Measurements from ENCODE around the gene HUS1B. TPM values are rescaled to one million over a fixed set of nuclear protein-coding genes. Genes with fewer than 3 reads are reported as not detected.
A peak's percentile ranks its signal among the peaks of the same experiment; 100 is the strongest.

Gene HUS1B
- total and polyA plus RNA-seq, 2 of the 13 experiments (the other 11 are each of a cell fraction or from before 2014, with no cell fraction given): 0.18 to 0.40 TPM

DNA sequence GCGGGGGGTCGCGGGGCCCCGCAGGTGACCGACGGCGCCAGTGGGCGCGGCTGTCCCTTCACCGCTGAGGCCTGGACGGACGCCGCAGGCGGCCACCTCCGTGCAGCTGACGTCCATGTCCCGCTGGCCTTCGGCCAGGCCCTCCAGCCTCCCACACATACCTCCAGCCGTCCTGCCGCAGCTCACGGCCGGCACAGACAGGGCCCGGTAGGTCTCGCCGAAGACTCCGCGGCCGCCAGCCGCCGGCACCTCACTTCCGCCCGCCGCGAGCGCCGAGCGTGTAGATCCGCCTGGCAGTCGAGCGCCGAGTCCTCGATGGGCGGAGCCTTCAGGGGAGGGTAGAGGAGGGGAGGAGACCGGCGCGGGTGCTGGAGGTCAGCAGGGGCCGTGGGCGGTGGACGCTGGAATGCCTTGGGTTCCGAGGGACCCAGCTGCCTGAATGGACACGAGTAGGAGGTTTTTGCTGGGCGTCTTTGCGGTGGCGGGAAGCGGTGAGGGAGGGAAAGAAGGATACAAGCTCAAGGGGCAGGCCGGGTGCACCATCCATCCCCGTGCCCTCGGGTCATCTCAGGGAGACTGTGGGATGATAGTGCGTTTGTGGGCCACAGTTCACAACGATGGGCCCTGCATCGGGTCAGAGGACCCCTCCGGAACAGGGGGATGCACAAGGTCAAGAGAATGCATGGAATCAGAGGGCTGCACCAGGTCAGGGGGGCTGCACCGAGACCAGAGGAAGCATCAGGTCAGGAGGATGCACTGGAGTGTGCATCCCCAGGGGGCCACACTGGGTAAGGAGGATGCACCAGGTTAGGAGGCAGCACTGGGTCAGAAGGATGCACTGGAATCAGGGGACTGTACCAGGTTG lies 36.2 kb upstream of the HUS1B start, which contains the start of gene EXOC2 (continued):
- TF ChIP-seq YEATS2 (CRISPR knock-in tag; IDR thresholded peaks at IDR 0.05; ENCODE audit: borderline replicate concordance) (peak; percentile 95), HDAC1 (CRISPR knock-in tag; IDR thresholded peaks at IDR 0.05) (peak; percentile 99), ZNF292 (CRISPR knock-in tag; IDR thresholded peaks at IDR 0.05; ENCODE audit: borderline replicate concordance, low read depth) (no peak; the same call in 1 of the 2 replicates), STAT5B (CRISPR knock-in tag; IDR thresholded peaks at IDR 0.05) (peak; percentile 94; the same call in 1 of the 2 replicates), ZNF225 (CRISPR knock-in tag; IDR thresholded peaks at IDR 0.05) (peak; percentile 70; the same call in 1 of the 2 replicates), RFX5 (IDR thresholded peaks at IDR 0.05; ENCODE audit: low read depth, low read length) (peak; percentile 33; the same call in 1 of the 2 replicates), KAT7 (CRISPR knock-in tag; IDR thresholded peaks at IDR 0.05; ENCODE audit: borderline replicate concordance) (peak; percentile 99), NFE2 (CRISPR knock-in tag; IDR thresholded peaks at IDR 0.05) (no peak), CSRNP2 (CRISPR knock-in tag; conservative IDR thresholded peaks at IDR 0.05; ENCODE audit: low read depth) (no peak), KAT8 (CRISPR knock-in tag; IDR thresholded peaks at IDR 0.05) (peak; percentile 98), KDM6A (CRISPR knock-in tag; IDR thresholded peaks at IDR 0.05; ENCODE audit: low read depth) (no peak), MBNL3 (CRISPR knock-in tag; conservative IDR thresholded peaks at IDR 0.05) (no peak), CBX2 (IDR thresholded peaks at IDR 0.05; ENCODE audit: low read depth, low read length) (no peak), CBX2 (CRISPR knock-in tag; IDR thresholded peaks at IDR 0.05; ENCODE audit: low read depth) (peak; percentile 52; the same call in 1 of the 2 replicates), ZKSCAN1 (IDR thresholded peaks at IDR 0.05; ENCODE audit: low read length) (peak; percentile 56; the same call in 1 of the 2 replicates), SP1 (IDR thresholded peaks at IDR 0.05) (no peak), SP1 (CRISPR knock-in tag; IDR thresholded peaks at IDR 0.05) (peak; percentile 95), EZH2 (conservative IDR thresholded peaks at IDR 0.05; ENCODE audit: low read depth, low read length) (no peak), ZNF17 (CRISPR knock-in tag; IDR thresholded peaks at IDR 0.05) (no peak), ISL2 (CRISPR knock-in tag; IDR thresholded peaks at IDR 0.05) (peak; percentile 73), ZMYM4 (CRISPR knock-in tag; IDR thresholded peaks at IDR 0.05) (peak; percentile 88), TCF12 (IDR thresholded peaks at IDR 0.05) (no peak), TCF12 (CRISPR knock-in tag; IDR thresholded peaks at IDR 0.05) (peak; percentile 87), ARID5B (CRISPR knock-in tag; IDR thresholded peaks at IDR 0.05) (peak; percentile 87), HMGXB4 (CRISPR knock-in tag; IDR thresholded peaks at IDR 0.05; ENCODE audit: borderline replicate concordance in 1 of 2, low read depth in 1 of 2) (peak; percentile 90 to 97)
